Measurements from ENCODE around the gene RABGGTB. TPM values are rescaled to one million over a fixed set of nuclear protein-coding genes. Genes with fewer than 3 reads are reported as not detected.
"Not testable (repeated sequence)": the region's sequence is repeated elsewhere in the genome, so short reads cannot be mapped to it uniquely, and the experiment has no call there.

RABGGTB gene
- total and polyA plus RNA-seq, 12 donors, result 37.6 to 170 (median 83.1) TPM

DNA sequence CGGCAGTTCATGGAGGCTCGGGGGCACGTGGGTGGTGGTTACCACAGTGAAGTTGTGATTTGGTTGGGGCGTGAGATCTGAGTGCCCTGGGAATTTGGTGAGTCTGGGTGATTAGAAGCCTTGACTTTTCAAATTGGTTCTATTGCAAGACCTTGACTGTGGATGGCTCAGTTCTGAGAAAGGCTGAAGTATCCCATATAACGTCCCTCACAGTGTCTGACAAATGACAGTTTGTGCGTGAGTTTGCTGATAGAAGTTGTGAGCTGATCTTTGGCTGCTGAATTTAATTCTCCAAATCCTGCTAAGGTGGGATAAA, 11.2 kb downstream of the RABGGTB start:
- no peaks in the 10 kb centered on the region for H3K9me3 ChIP-seq (replicated peaks in 1 of 3)
- H3K36me3 ChIP-seq (replicated peaks in 1 of 2), result peaks cover 0 to 46% of the 10 kb centered on the region in 2 donors
- intact Hi-C loops (cut with DNase I), result no loop called here
- TF ChIP-seq POLR2A (IDR thresholded peaks at IDR 0.05), result no peak
- TF ChIP-seq, protein P1, sequence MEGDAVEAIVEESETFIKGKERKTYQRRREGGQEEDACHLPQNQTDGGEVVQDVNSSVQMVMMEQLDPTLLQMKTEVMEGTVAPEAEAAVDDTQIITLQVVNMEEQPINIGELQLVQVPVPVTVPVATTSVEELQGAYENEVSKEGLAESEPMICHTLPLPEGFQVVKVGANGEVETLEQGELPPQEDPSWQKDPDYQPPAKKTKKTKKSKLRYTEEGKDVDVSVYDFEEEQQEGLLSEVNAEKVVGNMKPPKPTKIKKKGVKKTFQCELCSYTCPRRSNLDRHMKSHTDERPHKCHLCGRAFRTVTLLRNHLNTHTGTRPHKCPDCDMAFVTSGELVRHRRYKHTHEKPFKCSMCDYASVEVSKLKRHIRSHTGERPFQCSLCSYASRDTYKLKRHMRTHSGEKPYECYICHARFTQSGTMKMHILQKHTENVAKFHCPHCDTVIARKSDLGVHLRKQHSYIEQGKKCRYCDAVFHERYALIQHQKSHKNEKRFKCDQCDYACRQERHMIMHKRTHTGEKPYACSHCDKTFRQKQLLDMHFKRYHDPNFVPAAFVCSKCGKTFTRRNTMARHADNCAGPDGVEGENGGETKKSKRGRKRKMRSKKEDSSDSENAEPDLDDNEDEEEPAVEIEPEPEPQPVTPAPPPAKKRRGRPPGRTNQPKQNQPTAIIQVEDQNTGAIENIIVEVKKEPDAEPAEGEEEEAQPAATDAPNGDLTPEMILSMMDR (IDR thresholded peaks at IDR 0.05), result no peak
- no peak overlapping the region for H3K4me3 ChIP-seq
- no peaks in the 10 kb centered on the region for H3K27me3 ChIP-seq
- no peaks in the 10 kb centered on the region for H3K4me1 ChIP-seq (replicated peaks in 1 of 2)
- DNase-seq, result peak in 1 of 7 donors; percentile 21
- H3K27ac ChIP-seq, result no peak overlapping the region
- 49 to 75% (median 51%) methylated on average over 5 to 6 of the region's 6 CpGs for WGBS, 4 donors

DNA sequence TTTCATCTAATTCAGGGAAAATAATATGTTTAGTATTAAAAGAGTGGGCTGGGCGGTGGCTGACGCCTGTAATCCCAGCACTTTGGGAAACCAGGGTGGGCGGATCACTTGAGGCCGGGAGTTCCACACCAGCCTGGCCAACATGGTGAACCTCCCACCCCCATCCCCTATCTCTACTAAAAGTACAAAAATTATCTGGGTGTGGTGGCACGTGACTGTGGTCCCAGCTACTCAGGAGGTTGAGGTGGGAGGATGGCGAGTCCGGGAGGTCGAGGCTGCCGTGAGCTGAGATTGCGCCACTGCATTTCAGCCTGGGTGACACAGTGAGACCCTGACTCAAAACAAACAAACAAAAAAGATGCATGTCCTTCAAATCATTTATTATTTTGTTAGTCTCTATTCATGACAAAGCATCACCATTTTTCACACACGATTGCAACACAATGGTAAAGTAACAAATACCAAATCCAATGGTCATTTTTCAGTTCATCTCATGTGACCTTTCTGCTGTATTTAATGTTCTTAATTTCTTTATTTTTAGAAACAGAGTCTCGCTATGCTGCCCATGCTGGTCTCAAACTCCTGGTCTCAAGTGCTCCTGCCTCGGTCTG, 11.7 kb downstream of the RABGGTB start:
- TF ChIP-seq, protein P1 (IDR thresholded peaks at IDR 0.05), result no peak
- TF ChIP-seq POLR2A (IDR thresholded peaks at IDR 0.05), result no peak
- WGBS, 4 donors, result 88 to 93% (median 88%) methylated on average over 13 of the region's 13 CpGs
- Histone ChIP-seq H3K4me3 (no peak overlapping the region), H3K27me3 (no peaks in the 10 kb centered on the region), H3K36me3 (replicated peaks in 1 of 2) (peaks cover 0 to 41% of the 10 kb centered on the region in 2 donors), H3K27ac (no peak overlapping the region), H3K4me1 (replicated peaks in 1 of 2) (no peaks in the 10 kb centered on the region), H3K9me3 (replicated peaks in 1 of 3) (no peaks in the 10 kb centered on the region)
- DNase-seq, result no peak
- intact Hi-C loops (cut with DNase I), result no loop called here

DNA sequence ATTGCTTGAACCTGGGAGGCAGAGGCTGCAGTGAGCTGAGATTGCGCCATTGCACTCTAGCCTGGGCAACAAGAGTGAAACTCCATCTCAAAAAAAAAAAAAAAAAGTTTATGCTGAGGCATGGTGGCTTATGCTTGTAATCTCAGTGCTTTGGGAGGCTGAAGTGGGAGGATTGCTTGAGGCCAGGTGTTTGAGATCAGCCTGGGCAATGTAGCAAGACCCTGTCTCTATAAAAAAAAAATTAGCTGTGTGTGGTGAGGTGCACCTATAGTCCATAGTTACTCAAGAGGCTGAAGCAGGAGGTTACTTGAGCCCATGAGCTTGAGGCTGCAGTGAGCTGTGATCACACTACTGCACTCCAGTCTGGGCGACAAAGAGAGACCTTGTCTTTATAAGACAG, 15.4 kb downstream of the RABGGTB start:
- H3K27me3 ChIP-seq; H3K36me3 ChIP-seq (replicated peaks in 1 of 2); intact Hi-C loops (cut with DNase I); H3K4me1 ChIP-seq (replicated peaks in 1 of 2); H3K4me3 ChIP-seq; H3K27ac ChIP-seq; H3K9me3 ChIP-seq (replicated peaks in 1 of 3); DNase-seq: not testable (repeated sequence)
- WGBS, 4 donors, result 95 to 100% (median 97%) methylated on average over 2 of the region's 2 CpGs

DNA sequence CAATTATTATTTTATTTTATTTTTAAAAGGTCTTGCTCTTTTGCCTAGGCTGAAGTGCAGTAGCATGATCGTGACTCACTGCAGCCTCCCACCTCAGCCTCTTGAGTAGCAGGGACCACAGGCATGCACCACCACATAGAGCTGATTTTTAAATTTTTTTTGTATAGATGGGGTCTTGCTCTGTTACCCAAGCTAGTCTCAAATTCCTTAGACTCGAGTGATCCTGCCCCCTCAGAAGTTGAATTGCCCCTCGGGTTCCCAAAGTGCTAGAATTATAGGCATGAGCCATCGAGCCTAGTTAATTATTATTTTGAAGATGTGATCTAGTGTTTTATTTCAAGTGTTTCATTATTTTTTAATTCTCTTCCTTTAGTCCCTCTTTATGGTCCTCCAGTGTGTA, 22.9 kb downstream of the RABGGTB start:
- Histone ChIP-seq H3K4me3 (no peak overlapping the region), H3K27ac (no peak overlapping the region), H3K27me3 (no peaks in the 10 kb centered on the region), H3K9me3 (replicated peaks in 1 of 3) (no peaks in the 10 kb centered on the region), H3K36me3 (replicated peaks in 1 of 2) (no peaks in the 10 kb centered on the region), H3K4me1 (replicated peaks in 1 of 2) (no peaks in the 10 kb centered on the region)
- DNase-seq, result no peak
- TF ChIP-seq, protein P1 (IDR thresholded peaks at IDR 0.05), result no peak
- no peak for TF ChIP-seq POLR2A (IDR thresholded peaks at IDR 0.05)
- WGBS, 4 donors, result 86 to 95% (median 88%) methylated on average over 4 of the region's 4 CpGs
- intact Hi-C loops (cut with DNase I), result no loop called here

DNA sequence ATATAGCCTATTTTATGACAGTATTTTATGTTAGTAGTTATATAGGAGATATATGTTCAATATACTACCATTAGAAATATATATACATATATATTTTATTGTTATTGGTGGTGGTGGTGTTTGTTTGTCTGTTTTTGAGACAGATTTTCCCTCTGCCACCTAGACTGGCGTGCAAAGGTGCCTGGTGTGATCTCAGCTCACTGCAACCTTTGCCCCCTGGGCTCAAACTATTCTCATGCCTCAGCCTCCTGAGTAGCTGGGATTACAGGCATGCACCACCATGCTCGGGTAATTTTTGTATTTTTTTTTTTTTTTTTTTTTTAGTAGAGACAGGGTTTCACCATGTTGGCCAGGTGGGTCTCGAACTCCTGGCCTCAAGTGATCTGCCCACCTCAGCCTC, 24.1 kb downstream of the RABGGTB start:
- intact Hi-C loops (cut with DNase I); H3K4me1 ChIP-seq (replicated peaks in 1 of 2); H3K9me3 ChIP-seq (replicated peaks in 1 of 3); H3K4me3 ChIP-seq; DNase-seq; H3K36me3 ChIP-seq (replicated peaks in 1 of 2); H3K27ac ChIP-seq; H3K27me3 ChIP-seq: not testable (repeated sequence)
- WGBS, 4 donors, result 82 to 99% (median 88%) methylated on average over 3 of the region's 3 CpGs

Measured in adrenal gland (tissue), 12 donors.